Inflammatory macrophage (primary cell): ENCODE data around the gene CES5A.
A peak's percentile ranks its signal among the peaks of the same experiment; 100 is the strongest.
"Not testable (repeated sequence)": the region's sequence is repeated elsewhere in the genome, so short reads cannot be mapped to it uniquely, and the experiment has no call there.

Experiments used
- DNase-seq, 2 donors: peaks; one replicate each; pipeline ENCODE4 v3.0.0-alpha.2; 2020 to 2022

CES5A gene

GRCh38 chr16:55873122-55873521, 2.1 kb downstream of the CES5A start:
- DNase-seq = no peak

- no peak for DNase-seq
Measured at GRCh38 chr16:55872130-55872529, 3.0 kb downstream of the CES5A start.

DNA sequence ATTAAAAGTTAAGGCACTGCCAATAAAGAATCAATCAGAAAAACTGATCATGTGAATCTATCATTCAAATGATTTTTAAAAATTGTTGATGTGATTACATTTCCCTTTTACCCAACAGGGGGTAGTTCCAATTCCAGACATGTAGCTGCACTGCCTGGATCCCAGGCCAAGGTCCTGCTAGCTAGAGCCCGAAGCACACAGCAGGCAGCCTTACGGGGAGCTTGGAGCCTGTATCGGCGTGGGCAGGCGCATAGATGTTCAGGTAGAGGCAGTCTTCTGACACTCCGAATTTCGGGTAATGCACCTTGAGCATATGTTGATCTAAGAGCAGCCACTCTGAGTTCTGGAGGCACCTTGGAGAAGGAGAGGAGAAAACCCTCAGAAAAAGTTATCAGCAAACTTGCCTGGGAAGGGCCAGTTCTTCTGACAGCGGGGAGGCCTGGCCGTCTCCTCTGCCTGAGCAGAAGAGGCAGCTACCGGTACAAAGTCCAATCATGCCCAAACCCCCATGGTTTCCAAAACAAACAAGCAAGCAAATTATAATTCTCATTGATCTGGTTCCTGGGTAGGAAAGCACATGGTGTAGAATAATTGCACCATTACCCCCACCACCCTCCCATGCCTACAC, 3.6 kb downstream of the CES5A start:
- DNase-seq = no peak

DNA sequence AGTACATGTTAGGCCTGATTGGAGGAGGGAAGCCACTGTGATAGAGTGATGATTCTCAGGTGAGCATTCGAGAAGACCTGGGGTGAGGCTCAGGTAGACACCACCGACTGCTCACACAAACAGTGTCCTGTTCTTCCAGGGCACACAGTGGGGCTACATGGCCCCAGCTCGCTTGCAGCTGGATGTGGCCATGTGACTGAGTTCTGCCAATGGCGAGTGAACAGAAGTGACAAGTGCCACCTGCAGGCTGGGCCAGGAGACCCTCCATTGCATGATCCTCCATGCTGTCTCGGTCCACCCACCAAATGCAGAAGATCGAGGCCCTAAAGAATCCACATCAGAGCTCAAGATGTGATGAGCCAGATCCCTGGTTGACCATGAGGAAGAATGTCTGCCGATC, 6.2 kb downstream of the CES5A start:
- DNase-seq = no peak

DNA sequence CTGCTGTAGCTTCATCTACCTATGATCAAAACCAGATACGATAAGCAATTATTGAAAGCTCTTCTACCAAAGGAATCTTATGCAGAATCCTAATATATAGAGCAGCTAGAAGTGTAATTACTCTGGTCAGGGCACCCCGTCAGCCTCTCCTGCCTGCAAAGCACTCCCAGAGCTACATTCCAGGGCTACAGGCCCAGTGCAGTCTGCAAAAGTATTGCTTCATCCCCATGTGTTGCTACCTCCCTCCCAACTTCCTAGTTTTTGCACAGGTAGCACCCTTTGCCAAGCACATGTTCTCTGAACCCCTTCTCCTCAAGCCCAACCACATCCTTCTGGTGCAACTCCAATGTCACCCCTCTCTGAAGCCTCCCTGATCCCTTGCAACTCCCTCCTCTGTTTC, 7.0 kb downstream of the CES5A start:
- no peak for DNase-seq

DNA sequence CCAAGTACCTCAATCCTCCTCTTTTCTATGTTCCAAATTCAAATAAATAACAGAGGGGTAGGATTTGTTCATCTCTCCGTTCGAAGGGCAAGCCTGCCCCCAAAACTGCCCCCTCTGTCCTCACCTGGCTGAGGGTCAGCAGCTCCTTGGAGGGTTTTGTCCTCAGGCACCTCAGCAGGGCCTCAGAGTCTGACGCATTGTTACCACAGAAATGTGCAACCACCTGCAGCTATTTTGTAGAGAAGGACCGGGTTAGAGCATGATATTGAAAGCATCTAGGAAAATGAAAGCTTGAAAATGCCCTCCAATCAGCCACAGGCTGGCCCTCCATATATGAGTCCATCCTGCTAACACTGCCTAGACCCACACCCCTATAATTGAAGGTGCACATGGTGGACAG, 13.9 kb downstream of the CES5A start:
- no peak for DNase-seq

GRCh38 chr16:55857650-55858049, 17.5 kb downstream of the CES5A start:
- DNase-seq = not testable (repeated sequence)

GRCh38 chr16:55856950-55857349, 18.2 kb downstream of the CES5A start:
- no peak for DNase-seq

- DNase-seq = no peak
Measured at GRCh38 chr16:55853114-55853513, 22.1 kb downstream of the CES5A start.

GRCh38 chr16:55849536-55849935, 25.6 kb downstream of the CES5A start:
- DNase-seq = no peak

DNA sequence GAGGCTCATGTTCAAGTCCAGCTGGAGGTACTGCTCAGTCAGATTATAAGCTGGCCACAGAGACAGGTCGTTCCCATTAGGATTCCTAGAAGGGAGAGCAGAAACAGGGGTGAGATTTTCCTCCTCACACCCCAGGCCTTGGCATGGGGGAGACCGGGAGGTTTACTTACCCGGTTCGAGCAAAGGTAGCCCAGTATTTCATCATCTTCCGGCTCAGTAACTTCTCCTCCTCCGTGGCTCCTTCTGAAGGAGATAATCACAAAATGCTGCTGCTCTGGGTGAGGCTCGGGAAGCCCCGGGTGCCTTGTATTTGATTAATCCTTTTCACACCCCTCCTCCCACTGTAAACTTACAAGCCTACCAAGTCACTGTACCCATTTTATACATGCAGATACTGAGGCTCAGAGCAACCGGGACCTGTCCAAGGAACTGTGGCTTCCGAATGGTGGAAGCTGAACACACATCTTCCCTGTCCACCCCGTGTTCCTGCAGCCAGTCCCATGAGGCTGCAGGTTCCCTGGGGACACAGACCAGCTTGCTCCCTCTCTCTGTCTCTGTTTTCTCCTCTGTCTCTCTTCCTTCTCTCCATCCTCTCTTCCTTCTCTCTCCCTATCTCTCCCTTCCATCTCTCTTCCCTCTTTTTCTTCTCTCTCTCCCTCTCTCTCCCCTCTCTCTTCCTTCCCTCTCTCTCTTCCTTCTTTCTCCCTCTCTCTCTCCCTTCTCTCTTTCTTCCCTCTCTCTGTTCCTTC, 28.4 kb downstream of the CES5A start:
- no peak for DNase-seq

DNA sequence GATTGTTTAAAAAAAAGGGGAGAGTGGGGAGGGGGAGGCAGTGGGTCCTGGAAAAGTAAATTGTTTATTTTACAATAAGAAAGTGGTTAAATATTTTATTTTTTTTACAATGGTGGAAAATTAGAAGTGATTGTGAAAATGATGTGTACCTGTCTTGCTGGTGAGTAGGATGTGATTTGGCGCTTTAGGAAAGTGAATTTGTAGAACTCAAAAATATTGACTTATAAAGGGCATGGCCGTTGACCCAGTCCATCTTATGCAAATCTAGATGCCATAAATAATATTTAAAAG, 32.1 kb downstream of the CES5A start:
- DNase-seq = no peak

DNA sequence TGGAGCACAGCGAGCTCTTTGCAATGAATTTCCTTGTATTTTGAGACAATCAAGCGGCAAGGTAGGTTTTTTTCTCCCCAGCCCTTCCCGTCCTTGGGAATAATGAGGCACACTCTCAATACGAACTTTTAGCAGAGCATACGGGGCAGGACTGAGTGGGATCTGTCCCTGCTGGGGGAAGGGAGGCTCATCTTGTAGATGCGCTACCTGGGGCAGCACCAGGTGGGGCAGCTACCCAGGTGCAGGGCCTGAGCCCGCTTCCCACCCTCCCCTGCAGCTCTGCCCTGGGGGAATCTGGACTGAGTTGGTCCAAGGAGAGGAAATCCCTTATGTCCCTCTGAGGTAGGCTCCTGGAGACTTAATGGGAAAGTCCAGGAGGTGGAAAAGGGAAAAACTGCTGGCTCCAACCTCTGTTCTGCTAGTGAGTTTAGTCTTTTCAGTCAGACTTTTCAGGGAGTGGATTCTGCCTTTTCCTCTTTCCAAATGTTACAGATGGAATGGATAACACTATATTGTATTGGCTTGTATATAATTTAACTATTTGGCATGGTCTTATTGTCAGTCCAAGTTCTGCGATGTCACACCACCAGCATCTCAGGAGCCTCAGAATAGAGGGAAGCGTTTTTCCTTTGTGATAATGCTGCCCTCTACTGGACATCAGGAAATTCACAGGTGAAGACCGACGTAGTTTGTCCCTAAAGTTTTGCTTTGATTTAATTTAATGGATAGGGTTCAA, 32.6 kb downstream of the CES5A start:
- peak; percentile 59 to 70 for DNase-seq

GRCh38 chr16:55839115-55839514, 36.1 kb downstream of the CES5A start:
- DNase-seq = peak; percentile 79 to 89

- peak; percentile 60 to 63 for DNase-seq
Measured at GRCh38 chr16:55836158-55836611, 39.0 kb downstream of the CES5A start.

DNA sequence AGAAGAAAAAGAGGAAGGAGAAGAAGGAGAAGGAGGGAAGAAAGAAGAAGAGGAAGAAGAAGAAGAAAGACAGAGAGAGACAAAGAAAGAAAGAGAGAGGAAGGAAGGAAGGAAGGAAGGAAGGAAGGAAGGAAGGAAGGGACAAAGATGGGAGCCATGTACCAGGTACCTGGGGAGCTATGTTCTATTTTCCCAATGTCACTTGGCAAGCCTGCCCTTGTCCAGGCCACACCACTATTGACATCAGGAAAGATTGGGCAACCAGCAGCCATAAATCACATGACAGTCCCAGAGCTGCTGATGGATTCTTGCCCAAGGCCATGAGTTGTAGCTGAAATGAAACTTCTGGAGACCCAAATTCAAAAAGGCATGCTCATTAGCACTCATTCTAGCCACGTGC, 39.6 kb downstream of the CES5A start:
- DNase-seq = peak; percentile 54 to 56

DNA sequence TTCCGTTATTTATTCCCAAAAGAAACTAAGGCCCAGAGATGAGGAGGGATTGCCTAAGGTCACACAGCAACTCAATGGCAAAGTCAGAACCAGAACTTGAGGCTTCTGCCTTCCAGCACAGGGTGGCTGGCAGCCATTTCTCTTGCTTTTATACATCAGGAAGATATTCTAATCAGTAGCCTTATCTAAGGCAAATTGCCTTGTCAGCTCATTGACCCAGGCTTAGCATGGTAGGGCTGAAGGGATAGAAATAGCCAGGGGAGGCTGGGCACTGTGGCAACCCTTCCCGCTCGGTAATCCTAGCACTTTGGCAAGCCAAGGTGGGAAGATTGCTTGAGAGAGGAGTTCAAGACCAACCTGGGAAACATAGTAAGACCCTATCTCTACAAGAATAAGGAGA, 40.0 kb downstream of the CES5A start:
- not testable (repeated sequence) for DNase-seq

- peak in 1 of 2 donors; percentile 53 for DNase-seq
Measured at GRCh38 chr16:55834049-55834448, 41.1 kb downstream of the CES5A start.

GRCh38 chr16:55832773-55833691, 42.1 kb downstream of the CES5A start, which contains the start of gene CES1:
Gene CES1 (minus strand): TSS chr16:55833096. CDS start chr16:55833055, 41 bp downstream.
- peak; percentile 25 to 68 for DNase-seq

GRCh38 chr16:55832425-55832772, 42.8 kb downstream of the CES5A start:
- DNase-seq = no peak

GRCh38 chr16:55830658-55831294, 44.4 kb downstream of the CES5A start:
- no peak for DNase-seq

- not testable (repeated sequence) for DNase-seq
Measured at GRCh38 chr16:55829232-55829631, 45.9 kb downstream of the CES5A start.
